Superior temporal gyrus (tissue), 1 donor: ENCODE measurements around the gene RTKN.
"Not testable (repeated sequence)": the region's sequence is repeated elsewhere in the genome, so short reads cannot be mapped to it uniquely, and the experiment has no call there.

Experiments used
- DNase-seq: peaks from one replicate; pipeline ENCODE4 v3.0.0-alpha.2; 2016; ENCODE audit errors: extremely low spot score

The RTKN gene

DNA sequence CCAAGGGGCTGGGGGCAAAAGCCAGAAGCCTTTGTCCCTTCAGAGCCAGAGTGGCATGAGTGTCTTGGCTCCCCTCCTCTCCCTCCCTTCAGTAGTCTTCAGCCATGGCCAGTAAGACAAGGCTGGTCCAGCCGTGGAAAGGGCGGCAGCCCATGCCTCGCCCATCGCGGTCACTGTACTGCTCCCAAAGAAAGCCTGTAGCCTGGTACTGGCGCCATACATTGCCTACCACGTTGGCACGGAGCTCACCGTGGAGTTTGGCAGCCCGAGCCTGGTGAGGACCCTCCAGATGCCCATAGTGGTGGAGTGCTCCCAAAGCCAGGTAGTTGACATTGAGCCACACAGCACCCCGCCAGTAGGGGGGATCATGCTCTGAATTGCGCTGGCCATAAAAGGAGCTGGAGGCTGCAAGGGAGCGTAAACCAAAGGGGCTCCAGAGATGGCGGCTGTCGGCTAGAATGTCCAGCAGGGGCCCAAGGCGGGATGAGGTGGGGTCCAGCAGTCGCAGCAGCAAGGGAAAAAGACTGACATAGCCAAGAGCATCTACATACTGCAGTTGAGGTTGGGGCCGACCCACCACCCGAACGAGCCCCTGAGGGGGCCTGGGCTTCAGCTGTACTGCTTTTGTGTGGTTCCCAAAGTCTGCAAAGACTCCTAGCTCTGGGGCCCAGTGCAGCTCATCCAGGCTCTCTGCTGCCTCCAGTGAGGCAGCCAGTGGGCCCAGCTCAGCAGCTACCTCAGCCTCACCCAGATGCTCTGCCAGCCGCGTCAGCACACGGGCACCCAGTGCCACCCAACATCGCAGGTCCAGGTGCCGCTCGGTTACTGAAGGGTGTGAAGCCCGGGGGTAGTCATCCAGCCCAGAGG, 19.7 kb upstream of the RTKN start:
- no peak for DNase-seq

DNA sequence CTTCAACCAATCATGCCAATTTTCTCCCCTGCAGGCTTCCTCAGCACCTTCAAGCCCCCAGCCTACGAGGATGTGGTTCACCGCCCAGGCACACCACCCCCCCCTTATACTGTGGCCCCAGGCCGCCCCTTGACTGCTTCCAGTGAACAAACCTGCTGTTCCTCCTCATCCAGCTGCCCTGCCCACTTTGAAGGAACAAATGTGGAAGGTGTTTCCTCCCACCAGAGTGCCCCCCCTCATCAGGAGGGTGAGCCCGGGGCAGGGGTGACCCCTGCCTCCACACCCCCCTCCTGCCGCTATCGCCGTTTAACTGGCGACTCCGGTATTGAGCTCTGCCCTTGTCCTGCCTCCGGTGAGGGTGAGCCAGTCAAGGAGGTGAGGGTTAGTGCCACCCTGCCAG, 18.4 kb upstream of the RTKN start:
- not testable (repeated sequence) for DNase-seq

DNA sequence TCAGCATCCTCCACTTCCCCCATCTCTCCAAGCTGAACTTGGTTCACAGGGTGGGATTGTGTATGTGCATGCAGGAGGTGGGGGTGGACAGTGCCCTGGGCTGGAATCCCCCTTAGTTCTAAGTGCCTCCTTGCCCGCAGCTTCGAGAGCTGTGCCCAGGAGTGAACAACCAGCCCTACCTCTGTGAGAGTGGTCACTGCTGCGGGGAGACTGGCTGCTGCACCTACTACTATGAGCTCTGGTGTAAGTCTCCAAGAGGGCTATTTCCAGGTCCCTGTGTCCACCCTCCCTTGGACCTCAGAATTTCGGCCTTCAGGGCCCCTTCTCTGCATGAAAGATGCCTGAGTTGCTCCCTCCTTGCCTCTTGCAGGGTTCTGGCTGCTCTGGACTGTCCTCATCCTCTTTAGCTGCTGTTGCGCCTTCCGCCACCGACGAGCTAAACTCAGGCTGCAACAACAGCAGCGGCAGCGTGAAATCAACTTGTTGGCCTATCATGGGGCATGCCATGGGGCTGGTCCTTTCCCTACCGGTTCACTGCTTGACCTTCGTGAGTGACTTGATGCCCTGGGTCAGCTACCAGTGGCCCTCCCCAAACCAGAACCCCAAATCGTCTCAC, 17.9 kb upstream of the RTKN start:
- not testable (repeated sequence) for DNase-seq

DNA sequence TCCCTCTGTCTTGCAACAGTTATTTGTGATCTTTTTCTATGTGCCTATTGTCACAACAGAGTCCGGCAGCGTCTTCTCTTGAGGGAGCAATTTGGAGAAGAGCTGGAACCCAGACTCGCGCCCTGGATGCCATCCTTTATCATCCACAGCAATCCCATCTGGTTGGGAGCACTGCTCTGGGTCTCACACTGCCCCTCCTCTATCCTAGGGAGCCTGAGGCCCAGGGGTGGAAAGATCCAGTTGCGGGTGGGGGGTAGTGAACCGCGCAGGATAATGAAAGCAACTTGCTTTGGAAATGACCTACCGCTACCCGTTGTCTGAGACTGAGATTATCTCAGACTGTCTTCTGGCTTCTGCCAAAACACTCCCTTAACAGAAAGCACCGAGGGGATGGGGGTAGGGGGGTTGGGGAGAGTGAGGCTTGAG, 17.2 kb upstream of the RTKN start:
- DNase-seq: no peak

DNA sequence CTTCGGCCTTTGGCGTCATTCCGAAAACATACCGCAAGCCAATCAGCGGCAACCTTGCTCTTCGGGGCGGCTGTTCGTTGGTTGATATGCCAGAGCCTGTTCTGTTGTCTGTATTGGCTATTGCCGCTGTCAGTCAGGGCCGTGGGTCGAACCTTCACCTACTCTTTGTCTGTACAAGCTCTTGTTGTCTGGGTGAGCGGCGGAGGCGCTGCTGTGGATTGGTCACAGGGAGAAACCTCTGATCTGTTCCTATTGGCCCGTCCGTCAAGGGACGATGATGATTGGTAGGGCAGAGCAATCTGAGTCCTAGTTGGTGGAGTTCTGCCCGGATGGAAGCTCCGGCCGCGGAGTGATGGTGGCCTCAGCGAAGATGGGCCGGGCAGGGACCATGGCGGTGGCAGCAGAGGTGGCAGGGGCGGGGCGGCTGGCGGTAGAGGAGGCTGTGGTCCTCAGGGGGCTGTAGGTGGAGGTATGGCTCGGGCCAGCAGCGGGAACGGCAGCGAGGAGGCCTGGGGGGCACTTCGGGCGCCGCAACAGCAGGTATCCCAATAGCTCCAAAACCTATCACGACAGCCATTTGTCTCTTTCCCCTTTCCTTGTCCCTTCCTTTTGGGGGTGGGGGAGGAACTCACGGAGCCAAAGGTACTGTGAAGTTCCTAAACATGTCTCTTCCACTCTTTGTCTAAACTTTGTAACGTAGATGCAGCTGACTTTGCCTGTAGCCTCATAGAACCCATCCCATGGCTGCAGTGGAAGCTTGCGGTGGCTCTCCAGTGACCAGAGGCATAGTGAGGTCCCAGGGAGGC, 16.6 kb upstream of the RTKN start, which contains the start of gene WBP1:
Gene WBP1, plus strand, starts transcription at position 307 of the 806 bp plus-strand sequence. Its CDS starts 165 bp downstream, at position 472.
- peak; percentile 100 for DNase-seq

DNA sequence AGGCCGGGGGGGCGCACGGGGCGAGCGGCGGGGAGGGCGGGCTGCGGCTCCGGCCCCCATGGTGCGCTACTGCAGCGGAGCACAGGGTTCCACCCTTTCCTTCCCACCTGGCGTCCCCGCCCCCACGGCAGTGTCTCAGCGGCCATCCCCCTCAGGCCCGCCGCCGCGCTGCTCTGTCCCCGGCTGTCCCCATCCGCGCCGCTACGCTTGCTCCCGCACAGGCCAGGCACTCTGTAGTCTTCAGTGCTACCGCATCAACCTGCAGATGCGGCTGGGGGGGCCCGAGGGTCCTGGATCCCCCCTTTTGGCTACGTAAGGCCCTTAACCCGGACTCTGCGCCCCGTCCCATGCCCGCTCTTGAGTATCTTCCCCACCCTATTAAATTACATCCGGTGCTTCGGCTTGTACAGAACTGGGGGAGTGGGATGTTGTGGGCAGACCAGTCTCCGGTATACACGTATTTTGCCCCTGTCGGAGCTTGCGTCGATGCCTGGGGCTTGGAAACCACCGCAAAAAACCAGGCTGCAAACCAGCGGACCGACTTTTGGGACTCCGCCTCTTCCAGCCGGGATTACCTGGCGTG, 15.9 kb upstream of the RTKN start:
- DNase-seq: no peak

DNA sequence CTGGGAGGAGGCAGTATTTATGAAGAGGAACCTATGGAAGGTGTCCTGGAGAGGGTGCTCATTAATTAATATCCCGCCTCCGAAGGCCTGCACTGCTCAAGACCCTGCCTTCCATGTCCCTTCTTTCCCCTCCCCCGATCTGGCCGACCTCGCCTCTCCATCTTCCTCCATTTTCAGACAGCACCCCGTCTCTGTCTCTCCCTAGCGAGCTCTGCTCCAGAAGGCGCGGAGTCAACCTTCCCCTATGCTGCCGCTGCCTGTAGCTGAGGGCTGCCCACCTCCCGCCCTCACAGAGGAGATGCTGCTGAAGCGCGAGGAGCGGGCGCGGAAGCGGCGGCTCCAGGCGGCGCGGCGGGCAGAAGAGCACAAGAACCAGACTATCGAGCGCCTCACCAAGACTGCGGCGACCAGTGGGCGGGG, 15.4 kb upstream of the RTKN start:
- no peak for DNase-seq

DNA sequence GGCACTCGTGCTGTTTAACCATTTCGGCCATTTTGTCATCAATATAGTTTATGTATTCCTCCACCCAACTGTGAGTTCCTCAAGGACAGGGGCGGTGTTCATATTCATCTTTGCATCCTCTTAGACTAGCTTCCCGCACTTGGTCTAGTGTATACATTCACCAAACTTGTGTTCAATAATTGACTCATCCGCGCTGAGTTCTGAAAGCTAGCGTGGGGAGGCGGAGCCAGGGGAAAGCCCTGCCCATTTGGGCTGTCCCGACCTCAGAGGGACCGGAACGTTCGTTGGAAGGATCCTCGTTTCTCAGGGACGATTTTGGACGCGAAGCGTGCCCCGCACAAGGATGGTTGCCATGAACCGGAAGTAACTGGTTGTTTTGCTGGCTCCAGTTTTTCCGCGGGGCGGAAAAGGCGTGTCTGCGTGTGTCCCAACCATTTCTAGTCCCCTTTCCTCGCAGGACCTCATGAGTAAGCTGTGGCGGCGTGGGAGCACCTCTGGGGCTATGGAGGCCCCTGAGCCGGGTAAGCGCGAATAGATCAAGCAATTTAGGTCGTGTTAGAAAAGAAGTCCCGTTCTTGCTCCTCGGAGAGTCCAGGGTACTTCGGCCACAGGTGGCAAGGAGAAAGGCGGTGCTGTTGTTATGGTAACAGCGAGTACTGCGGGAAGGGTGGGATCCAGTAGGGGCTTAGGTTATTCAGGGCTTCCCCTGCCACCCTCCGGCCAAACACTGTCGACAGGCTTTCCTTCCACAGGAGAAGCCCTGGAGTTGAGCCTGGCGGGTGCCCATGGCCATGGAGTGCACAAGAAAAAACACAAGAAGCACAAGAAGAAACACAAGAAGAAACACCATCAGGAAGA, 13.1 kb upstream of the RTKN start, which contains the start of gene INO80B:
Gene INO80B, plus strand, starts transcription at position 434 of the 858 bp plus-strand sequence. Its CDS starts 30 bp downstream, at position 464.
- peak; percentile 100 for DNase-seq

DNA sequence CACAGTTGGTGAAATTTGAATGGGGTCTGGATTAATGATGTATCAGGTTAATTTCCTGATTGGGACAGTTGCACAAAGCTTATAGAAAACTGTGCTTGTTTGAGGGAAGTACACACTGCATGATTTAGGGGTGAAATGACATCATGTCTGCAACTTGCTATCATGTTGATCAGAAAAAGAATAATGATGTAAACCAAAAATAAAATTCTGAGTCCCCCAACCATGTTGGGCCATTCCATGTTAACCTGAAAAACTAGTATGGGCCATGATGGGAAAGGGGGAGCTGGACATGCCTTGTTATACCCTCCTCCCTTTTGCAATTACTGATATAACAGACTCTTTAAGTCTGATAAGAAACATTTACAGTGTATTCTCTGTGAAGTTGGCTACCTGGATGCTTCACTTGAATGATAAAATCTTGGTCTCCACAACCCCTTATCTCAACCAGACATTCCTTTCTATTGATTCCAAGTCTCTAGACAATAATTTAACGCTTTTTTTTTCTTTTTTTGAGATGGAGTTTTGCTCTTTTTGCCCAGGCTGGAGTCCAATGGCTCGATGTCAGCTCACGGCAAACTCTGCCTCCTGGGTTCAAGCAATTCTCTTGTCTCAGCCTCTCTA, 8.9 kb upstream of the RTKN start:
- no peak for DNase-seq

DNA sequence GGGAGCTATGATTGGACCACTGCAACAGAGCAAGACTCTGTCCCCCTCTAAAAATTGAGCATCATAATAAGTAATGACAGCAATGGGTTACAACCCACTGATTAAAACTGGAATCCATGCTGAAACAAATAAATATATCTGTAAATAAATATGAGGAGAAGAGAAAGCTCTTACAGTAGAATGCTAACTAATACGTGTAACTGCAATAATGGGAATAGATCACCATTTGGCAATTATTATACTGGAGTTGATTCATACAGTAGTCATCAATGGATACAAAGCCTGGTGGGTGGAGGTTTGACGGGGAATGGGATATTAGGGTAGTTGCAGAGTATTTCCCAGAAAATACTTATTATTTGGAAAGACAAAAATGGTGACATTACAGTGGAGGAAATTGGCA, 7.0 kb upstream of the RTKN start:
- no peak for DNase-seq

DNA sequence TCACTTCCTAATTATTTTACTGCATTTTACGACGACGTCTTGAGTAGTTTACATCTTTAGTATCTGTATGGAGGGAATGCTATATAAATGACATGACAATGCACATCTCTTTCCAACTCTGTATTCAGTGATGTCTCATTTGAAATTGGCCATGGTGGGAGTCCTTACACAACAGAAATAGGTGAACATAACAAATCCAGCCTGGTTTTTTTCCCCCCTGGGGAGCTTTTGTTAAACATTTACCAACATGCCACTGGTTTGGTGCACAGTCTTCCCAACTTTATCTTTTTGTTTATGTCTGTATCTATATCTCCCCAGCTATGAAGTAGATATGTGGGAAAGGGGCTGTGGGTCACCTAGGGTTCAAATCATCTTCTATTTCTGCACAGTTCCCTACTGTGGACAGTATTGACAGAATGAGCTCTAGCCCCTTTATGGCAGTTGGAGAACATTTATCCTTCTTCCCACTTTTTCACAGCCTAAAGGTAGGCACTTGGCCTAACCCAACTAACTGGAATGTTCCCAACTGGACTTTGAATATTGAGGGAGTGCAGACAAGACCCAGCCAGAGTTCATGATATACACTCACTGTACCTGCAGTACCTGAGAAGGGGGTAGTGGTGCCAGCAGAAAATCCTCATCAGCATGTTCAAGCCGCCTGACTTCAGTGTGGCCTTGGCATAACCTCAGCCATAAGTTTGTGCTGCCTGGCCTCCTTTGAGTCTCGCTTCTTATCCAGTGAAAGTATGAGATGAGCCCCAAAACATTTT, 5.7 kb upstream of the RTKN start:
- no peak for DNase-seq

DNA sequence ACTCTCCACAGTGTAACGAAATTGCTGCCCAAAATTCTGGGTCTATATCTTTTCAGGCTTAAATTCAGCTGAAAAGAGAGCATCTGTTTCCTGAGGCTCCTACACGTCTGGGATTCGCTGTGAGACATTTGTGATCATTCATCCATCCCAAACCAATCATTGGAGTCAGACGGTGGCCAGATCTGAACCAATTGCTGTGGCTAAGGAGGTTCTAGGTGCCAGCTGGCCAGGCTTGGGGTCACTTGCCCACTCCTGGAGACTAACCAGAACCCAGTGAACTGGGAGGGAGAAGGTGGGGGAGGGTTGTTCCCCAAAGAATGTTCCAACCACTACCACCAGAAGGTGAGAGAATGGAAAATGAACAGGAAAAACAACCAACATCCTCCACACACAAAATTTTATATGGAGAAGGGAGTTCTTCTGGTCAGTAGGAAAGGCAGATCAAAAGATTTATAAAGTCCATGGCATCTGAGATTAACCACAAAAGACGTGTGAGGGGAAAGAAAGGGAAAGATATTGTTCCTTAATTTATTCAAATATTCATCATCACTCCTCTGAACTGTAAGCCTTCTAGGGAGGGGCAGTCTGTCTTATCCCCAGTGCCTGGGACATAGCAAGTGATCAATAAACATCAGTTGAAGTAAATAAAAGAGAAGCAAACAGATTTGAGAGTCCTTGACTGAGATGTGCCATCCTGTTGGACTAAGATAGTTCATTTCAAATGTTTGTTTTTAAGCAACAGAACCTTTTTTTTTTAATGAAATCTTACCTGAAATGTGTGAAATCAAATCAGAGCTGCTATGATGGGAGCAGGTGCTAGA, 3.0 kb upstream of the RTKN start:
- no peak for DNase-seq

DNA sequence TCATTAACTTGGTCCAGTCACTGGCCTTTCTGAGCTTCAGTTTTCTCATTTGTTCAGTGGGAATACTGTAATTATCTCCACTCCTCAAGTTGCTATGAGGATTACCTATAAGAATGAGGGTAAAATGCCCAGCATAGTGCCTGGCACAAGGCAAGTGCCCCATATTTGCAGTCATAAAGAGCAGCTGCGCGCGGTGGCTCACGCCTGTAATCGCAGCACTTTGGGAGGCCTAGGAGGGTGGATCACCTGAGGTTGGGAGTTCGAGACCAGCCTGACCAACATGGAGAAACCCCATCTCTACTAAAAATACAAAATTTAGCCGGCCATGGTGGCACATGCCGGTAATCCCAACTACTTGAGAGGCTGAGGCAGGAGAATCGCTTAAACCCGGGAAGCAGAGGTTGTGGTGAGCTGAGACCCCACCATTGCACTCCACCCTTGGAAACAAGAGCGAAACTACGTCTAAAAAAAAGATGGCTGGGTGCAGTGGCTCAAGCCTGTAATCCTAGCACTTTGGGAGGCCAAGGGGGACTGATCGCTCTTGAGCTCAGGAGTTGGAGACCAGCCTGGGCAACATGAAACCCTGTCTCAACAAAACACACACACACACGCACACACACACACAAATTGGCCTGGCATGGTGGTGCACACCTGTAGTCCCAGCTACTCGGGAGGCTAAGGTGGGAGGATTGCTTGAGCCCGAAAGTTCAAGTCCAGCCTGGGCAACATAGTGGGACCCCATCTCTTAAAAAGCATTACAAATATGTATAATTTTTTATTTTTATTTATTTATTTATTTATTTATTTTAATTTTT, 953 bp upstream of the RTKN start:
- DNase-seq: not testable (repeated sequence)

DNA sequence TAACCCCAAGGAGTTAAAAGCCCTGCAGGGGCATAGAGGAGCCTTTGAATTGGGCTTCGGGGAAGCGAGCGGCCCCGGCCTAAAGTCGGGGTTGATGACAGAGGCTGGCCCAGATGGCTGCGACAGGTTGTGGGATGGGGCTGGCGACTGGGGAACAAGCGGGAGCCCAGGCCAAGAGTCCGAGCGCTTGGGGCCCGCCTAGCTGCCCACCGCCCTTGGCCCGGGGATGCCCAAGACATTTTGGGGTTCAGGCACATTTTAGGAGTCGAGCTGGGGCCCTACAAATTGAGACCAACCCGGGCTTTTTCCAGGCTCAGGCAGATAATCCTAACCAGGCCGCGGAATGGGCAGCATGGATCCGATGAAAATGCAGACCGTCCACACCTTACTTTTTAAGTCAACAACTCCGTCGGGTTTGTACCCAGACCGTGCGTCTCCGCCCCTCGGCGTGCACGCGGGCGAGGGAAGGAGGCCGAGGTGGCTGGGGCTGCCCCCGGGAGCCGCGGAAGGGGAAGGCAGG, 507 bp downstream of the RTKN start:
- DNase-seq: no peak

DNA sequence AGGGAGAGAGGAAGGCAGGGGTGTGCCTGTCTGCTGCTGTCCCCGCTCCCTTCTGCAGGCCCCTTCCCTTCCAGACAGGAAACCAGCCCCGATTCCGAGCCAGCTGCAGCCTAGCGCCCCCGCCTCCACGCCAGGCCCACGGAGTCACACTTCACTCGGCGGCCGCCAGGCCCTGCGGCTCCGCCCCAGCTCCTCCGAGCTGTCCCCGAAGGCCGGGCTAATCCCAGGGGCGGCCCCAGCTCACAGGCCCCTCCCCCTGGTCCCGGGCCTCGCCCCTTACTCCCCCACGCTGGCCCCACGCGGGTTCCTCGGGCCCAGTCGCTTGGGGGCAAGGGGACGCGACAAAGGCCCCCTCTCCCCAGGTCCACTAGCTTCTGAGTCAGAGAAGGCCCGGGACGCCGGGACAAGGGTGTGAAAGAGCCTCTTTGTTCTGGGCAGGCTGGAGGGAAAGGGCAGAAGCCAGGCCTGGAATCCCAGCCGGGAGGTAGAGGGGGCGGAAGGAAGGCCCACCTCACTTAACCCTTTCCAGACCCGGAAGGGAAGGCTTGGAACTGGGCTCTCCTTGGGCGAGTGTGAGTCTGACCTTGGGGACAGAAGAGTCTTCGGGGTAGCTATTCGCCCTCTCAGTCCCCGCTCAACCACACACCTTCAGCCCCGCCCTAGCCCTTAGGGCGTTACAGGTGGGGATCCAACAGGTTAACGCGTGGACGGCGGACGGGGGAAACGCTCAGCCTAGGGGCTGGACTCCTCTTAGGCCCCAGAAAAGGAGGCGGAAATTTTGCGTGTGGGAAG, 1.2 kb downstream of the RTKN start:
- DNase-seq: peak; percentile 88

DNA sequence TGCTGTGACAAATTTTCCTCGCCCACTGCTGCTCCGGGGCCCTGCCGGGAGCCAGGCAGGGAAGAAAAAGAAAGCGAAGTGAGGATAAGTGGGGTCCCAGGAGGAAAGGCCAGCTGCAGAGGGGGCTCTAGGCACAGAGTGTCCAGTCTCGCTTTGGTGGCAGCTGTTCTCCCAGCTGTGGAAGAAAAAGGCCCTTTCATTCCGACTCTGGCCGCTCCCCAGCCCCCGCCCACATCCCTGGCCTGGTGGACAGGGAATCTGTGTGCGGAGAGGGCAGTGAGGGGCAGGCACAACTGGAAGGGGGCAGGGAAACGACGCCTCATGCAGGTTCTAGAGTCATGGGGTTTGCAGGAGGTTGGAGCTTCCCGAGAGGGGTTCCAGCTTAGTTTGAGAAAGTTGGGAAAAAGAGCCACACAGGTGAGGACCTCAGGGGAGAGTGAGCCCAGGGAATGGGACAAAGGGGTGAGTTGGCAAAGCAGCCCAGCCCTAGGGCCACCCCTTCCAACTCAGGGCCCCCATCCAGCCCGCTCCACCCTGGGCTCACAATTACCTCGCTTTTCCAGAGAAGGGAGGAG, 1.8 kb downstream of the RTKN start:
- DNase-seq: peak; percentile 93
